Measurements from ENCODE around the gene SEPTIN12. TPM values are rescaled to one million over a fixed set of nuclear protein-coding genes. Genes with fewer than 3 reads are reported as not detected.

Gene SEPTIN12
- total RNA-seq, 1 donor from 2014 or later: 0.96 TPM

GRCh38 chr16:4760221-4760910, 27.8 kb downstream of the SEPTIN12 start:
- no peaks in the 10 kb centered on the region for H3K4me1 Mint-ChIP-seq (ENCODE audit: low read depth, unreplicated experiment)
- DNase-seq: no peak
- H3K9me3 Mint-ChIP-seq (ENCODE audit: unreplicated experiment): peaks cover 2% of the 10 kb centered on the region
- TF ChIP-seq, protein P1, sequence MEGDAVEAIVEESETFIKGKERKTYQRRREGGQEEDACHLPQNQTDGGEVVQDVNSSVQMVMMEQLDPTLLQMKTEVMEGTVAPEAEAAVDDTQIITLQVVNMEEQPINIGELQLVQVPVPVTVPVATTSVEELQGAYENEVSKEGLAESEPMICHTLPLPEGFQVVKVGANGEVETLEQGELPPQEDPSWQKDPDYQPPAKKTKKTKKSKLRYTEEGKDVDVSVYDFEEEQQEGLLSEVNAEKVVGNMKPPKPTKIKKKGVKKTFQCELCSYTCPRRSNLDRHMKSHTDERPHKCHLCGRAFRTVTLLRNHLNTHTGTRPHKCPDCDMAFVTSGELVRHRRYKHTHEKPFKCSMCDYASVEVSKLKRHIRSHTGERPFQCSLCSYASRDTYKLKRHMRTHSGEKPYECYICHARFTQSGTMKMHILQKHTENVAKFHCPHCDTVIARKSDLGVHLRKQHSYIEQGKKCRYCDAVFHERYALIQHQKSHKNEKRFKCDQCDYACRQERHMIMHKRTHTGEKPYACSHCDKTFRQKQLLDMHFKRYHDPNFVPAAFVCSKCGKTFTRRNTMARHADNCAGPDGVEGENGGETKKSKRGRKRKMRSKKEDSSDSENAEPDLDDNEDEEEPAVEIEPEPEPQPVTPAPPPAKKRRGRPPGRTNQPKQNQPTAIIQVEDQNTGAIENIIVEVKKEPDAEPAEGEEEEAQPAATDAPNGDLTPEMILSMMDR (IDR thresholded peaks at IDR 0.05; ENCODE audit: partially characterized antibody, unreplicated experiment): no peak
- no peak overlapping the region for H3K4me3 Mint-ChIP-seq (ENCODE audit: unreplicated experiment)
- peaks cover 5% of the 10 kb centered on the region for H3K36me3 Mint-ChIP-seq (ENCODE audit: unreplicated experiment)
- peak overlapping the region; percentile 14 for H3K27ac Mint-ChIP-seq (ENCODE audit: unreplicated experiment)
- H3K27me3 Mint-ChIP-seq (ENCODE audit: unreplicated experiment): peaks cover 3% of the 10 kb centered on the region

GRCh38 chr16:4755687-4756086, 32.5 kb downstream of the SEPTIN12 start:
- no peak overlapping the region for H3K27ac Mint-ChIP-seq (ENCODE audit: unreplicated experiment)
- TF ChIP-seq, protein P1 (IDR thresholded peaks at IDR 0.05; ENCODE audit: partially characterized antibody, unreplicated experiment): no peak
- peaks cover 3% of the 10 kb centered on the region for H3K27me3 Mint-ChIP-seq (ENCODE audit: unreplicated experiment)
- DNase-seq: no peak
- H3K9me3 Mint-ChIP-seq (ENCODE audit: unreplicated experiment): peaks cover 2% of the 10 kb centered on the region
- peaks cover 6% of the 10 kb centered on the region for H3K36me3 Mint-ChIP-seq (ENCODE audit: unreplicated experiment)
- no peaks in the 10 kb centered on the region for H3K4me1 Mint-ChIP-seq (ENCODE audit: low read depth, unreplicated experiment)
- H3K4me3 Mint-ChIP-seq (ENCODE audit: unreplicated experiment): no peak overlapping the region

DNA sequence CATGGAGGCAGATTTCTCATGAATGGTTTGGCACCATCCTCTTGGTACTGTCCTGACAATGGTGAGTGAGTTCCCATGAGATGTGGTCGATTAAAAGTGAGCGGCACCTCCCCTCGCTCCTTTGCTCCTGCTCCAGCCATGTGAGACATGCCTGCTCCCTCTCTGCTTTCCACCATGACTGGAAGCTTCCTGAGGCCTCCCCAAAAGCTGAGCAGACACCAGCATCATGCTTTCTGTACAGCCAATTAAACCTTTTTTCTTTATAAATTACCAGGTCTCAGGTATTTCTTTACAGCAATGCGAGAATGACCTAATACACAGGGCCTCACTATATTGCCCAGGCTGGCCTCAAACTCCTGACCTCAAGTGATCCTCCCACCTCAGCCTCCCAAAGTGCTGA, 33.3 kb downstream of the SEPTIN12 start:
- Mint-ChIP-seq H3K27me3 (ENCODE audit: unreplicated experiment) (peaks cover 3% of the 10 kb centered on the region), H3K27ac (ENCODE audit: unreplicated experiment) (no peak overlapping the region), H3K9me3 (ENCODE audit: unreplicated experiment) (peaks cover 2% of the 10 kb centered on the region), H3K4me1 (ENCODE audit: low read depth, unreplicated experiment) (no peaks in the 10 kb centered on the region), H3K4me3 (ENCODE audit: unreplicated experiment) (no peak overlapping the region), H3K36me3 (ENCODE audit: unreplicated experiment) (peaks cover 6% of the 10 kb centered on the region)
- TF ChIP-seq, protein P1 (IDR thresholded peaks at IDR 0.05; ENCODE audit: partially characterized antibody, unreplicated experiment): no peak
- no peak for DNase-seq

DNA sequence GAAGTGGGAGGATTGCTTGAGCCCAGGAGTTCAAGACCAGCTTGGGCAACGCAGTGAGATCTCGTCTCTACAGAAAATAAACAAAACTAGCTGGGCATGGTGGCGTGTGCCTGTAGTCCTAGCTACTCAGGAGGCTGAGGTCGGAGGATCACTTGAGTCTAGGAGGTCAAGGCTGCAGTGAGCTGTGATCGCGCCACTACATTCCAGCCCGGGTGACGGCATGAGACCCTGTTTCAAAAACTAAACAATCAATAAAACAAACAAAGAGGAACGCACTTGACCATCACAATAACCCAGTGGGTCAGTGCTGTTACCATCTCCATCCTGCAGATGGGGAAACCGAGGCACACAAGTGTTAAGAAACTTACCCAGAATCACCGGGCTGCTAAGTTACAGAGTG, 34.9 kb downstream of the SEPTIN12 start:
- TF ChIP-seq, protein P1 (IDR thresholded peaks at IDR 0.05; ENCODE audit: partially characterized antibody, unreplicated experiment): no peak
- no peak for DNase-seq
- Mint-ChIP-seq H3K27me3 (ENCODE audit: unreplicated experiment) (peaks cover 2% of the 10 kb centered on the region), H3K27ac (ENCODE audit: unreplicated experiment) (no peak overlapping the region), H3K36me3 (ENCODE audit: unreplicated experiment) (peaks cover 6% of the 10 kb centered on the region), H3K9me3 (ENCODE audit: unreplicated experiment) (peaks cover 1% of the 10 kb centered on the region), H3K4me1 (ENCODE audit: low read depth, unreplicated experiment) (peaks cover 5% of the 10 kb centered on the region), H3K4me3 (ENCODE audit: unreplicated experiment) (no peak overlapping the region)

DNA sequence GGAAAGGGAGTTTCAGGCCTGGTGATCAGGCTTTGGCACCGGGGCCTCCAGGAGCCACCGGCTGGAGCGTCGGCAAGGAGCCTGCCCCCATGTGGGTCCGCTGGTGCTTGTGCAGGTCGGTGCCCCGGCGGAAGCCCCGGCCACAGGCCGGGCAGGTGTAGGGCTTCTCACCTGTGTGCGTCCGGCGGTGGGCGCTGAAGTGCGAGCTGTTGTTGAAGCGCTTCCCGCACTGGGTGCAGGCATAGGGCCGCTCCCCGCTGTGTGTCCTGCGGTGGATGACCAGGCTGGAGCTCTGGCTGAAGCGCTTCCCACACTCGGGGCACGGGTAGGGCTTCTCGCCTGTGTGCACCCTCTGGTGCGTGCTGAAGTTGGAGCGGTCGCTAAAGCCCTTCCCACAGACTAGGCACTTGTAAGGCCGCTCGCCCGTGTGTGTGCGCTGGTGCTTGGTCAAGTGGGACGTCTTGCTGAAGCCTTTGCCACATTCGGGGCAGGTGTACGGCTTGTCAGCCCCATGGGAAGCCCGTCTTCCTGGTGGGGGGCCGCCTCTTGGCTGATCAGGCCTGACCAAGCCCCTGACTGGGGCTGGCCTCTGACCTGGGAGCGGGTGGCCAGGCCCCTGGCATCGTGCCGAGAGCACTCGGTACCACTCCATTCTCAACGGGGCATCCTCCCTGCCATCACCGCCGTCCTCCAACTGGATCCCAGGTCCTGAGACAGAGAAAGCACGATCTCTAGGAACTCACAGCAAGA, 35.6 kb downstream of the SEPTIN12 start:
- Mint-ChIP-seq H3K4me3 (ENCODE audit: unreplicated experiment) (no peak overlapping the region), H3K4me1 (ENCODE audit: low read depth, unreplicated experiment) (peaks cover 10% of the 10 kb centered on the region), H3K36me3 (ENCODE audit: unreplicated experiment) (peaks cover 6% of the 10 kb centered on the region), H3K9me3 (ENCODE audit: unreplicated experiment) (peaks cover 1% of the 10 kb centered on the region), H3K27ac (ENCODE audit: unreplicated experiment) (no peak overlapping the region), H3K27me3 (ENCODE audit: unreplicated experiment) (peaks cover 2% of the 10 kb centered on the region)
- TF ChIP-seq, protein P1 (IDR thresholded peaks at IDR 0.05; ENCODE audit: partially characterized antibody, unreplicated experiment): no peak
- no peak for DNase-seq
